GM23338 (cell line): ENCODE measurements around the gene TCP11L1. TPM values are rescaled to one million over a fixed set of nuclear protein-coding genes. Genes with fewer than 3 reads are reported as not detected.

Source experiments
- ATAC-seq: fragments of 200-7000 bp; cut with Tn5 transposase; 3 replicates; pipeline ENCODE4 v1.9.1; 2020
- DNase-seq: peaks from one replicate; pipeline ENCODE4 v3.0.0-alpha.2; 2015; ENCODE audit warnings: low spot score
- H2AFZ ChIP-seq: fragments of 200-600 bp; sonication (generic); 2 replicates; pipeline ENCODE4 v1.8.0; 2016; ENCODE audit warnings: antibody characterized with exemption, mild to moderate bottlenecking, moderate library complexity
- H3F3A ChIP-seq: fragments of 200-600 bp; sonication (generic); replicated peaks from 2 replicates; pipeline ENCODE4 v1.8.0; 2017; ENCODE audit warnings: antibody characterized with exemption, mixed run types, low read depth
- H3K27ac ChIP-seq: fragments of 200-600 bp; sonication (generic); 2 replicates; pipeline ENCODE4 v1.6.1; 2016; ENCODE audit warnings: low read depth
- H3K27me3 ChIP-seq: fragments of 200-600 bp; sonication (generic); 2 replicates; pipeline ENCODE4 v1.8.0; 2016; ENCODE audit warnings: mild to moderate bottlenecking, mixed run types, moderate library complexity; ENCODE audit not compliant: insufficient read depth
- H3K36me3 ChIP-seq: fragments of 200-600 bp; sonication (generic); 2 replicates; pipeline ENCODE4 v1.8.0; 2016; ENCODE audit warnings: mild to moderate bottlenecking; ENCODE audit not compliant: insufficient read depth
- H3K4me1 ChIP-seq: fragments of 200-600 bp; sonication (generic); 2 replicates; pipeline ENCODE4 v1.8.0; 2016; ENCODE audit warnings: mild to moderate bottlenecking, moderate library complexity; ENCODE audit not compliant: insufficient read depth
- H3K4me2 ChIP-seq: fragments of 200-600 bp; sonication (generic); 2 replicates; pipeline ENCODE4 v1.7.1; 2017; ENCODE audit warnings: mixed run types
- H3K4me3 ChIP-seq: fragments of 200-600 bp; sonication (generic); 2 replicates; pipeline ENCODE4 v1.6.1; 2016; ENCODE audit warnings: mixed run types
- H3K79me2 ChIP-seq: fragments of 200-600 bp; sonication (generic); replicated peaks from 2 replicates; pipeline ENCODE4 v1.8.0; 2017; ENCODE audit warnings: mild to moderate bottlenecking; ENCODE audit not compliant: insufficient read depth
- H3K9me2 ChIP-seq: fragments of 200-600 bp; sonication (generic); 2 replicates; pipeline ENCODE4 v1.8.0; 2017; ENCODE audit not compliant: insufficient read depth
- H4K20me1 ChIP-seq: fragments of 200-600 bp; sonication (generic); replicated peaks from 2 replicates; pipeline ENCODE4 v1.8.0; 2017; ENCODE audit warnings: mild to moderate bottlenecking; ENCODE audit not compliant: insufficient read depth
- H3K27ac Mint-ChIP-seq: 2 replicates; pipeline ENCODE4 v1.8.0; 2020; ENCODE audit warnings: inconsistent platforms, mild to moderate bottlenecking, moderate library complexity, mixed read lengths
- H3K27me3 Mint-ChIP-seq: 3 replicates; pipeline ENCODE4 v1.8.0; 2022; ENCODE audit warnings: low read depth, mild to moderate bottlenecking, moderate library complexity, mixed read lengths, inconsistent platforms; ENCODE audit not compliant: insufficient read depth, poor library complexity
- H3K36me3 Mint-ChIP-seq: 3 replicates; pipeline ENCODE4 v1.8.0; 2021; ENCODE audit warnings: low read depth, mild to moderate bottlenecking, inconsistent platforms, moderate library complexity, mixed read lengths
- H3K4me1 Mint-ChIP-seq: 3 replicates; pipeline ENCODE4 v1.8.0; 2020; ENCODE audit warnings: mild to moderate bottlenecking, inconsistent platforms, mixed read lengths
- H3K4me3 Mint-ChIP-seq: 3 replicates; pipeline ENCODE4 v1.8.0; 2021; ENCODE audit warnings: moderate library complexity, mild to moderate bottlenecking, inconsistent platforms, mixed read lengths
- H3K9me3 Mint-ChIP-seq: 3 replicates; pipeline ENCODE4 v1.8.0; 2020; ENCODE audit warnings: moderate library complexity, mild to moderate bottlenecking, inconsistent platforms, mixed read lengths
- CREB1 ChIP-seq: fragments of 250-450 bp; sonication (Bioruptor Pico); IDR thresholded peaks from 2 replicates; pipeline ENCODE4 v1.5.0; 2020; ENCODE audit warnings: low read depth, mild to moderate bottlenecking, moderate library complexity
- EZH2phosphoT487 ChIP-seq: fragments of 200-600 bp; sonication (generic); IDR thresholded peaks from one replicate; pipeline ENCODE4 v1.8.1; 2018; ENCODE audit warnings: antibody characterized with exemption; ENCODE audit not compliant: unreplicated experiment
- JUNB ChIP-seq: IDR thresholded peaks from one replicate; pipeline ENCODE4 v1.6.1; 2016; ENCODE audit warnings: antibody characterized with exemption; ENCODE audit not compliant: unreplicated experiment
- NANOG ChIP-seq: IDR thresholded peaks from 2 replicates; pipeline ENCODE4 v1.6.1; 2016; ENCODE audit warnings: antibody characterized with exemption, borderline replicate concordance
- POLR2AphosphoS5 ChIP-seq: IDR thresholded peaks from 2 replicates; pipeline ENCODE4 v1.6.1; 2016; ENCODE audit warnings: antibody characterized with exemption, low read depth
- STAT1 ChIP-seq: IDR thresholded peaks from one replicate; pipeline ENCODE4 v1.6.1; 2016; ENCODE audit warnings: antibody characterized with exemption; ENCODE audit not compliant: unreplicated experiment
- ZNF114 ChIP-seq: fragments of 250-450 bp; sonication (Bioruptor Pico); IDR thresholded peaks from 2 replicates; pipeline ENCODE4 v1.5.0; 2020; ENCODE audit warnings: mild to moderate bottlenecking, moderate library complexity
- polyA plus RNA-seq: library from polyadenylated mRNA; unstranded; fragments of >200 nt; fragmentation: Nextera tagmentation; extraction: Ambion mirVana; gene quantifications from 2 replicates; pipeline ENCODE4 v1.2.1, GENCODE V29; 2016
- total RNA-seq: library from RNA; depleted of rRNA; stranded (reverse); fragments of >200 nt; shearing (Covaris generic); gene quantifications from 2 replicates; pipeline ENCODE4 v1.2.3, GENCODE V29; 2014
- TF ChIP-seq, protein P1 (sequence below), 2 experiments: fragments of 200-600 bp in 1 of 2; sonication (generic) in 1 of 2; conservative IDR thresholded peaks; 2 replicates each; pipeline versions ENCODE4 v1.5.1 to v1.6.1; 2016 to 2017; ENCODE audit warnings: antibody characterized with exemption in 2 of 2, low read depth in 2 of 2, mild to moderate bottlenecking in 2 of 2, moderate library complexity in 1 of 2
- TF ChIP-seq, protein P2 (sequence below): fragments of 250-450 bp; sonication (Bioruptor Pico); IDR thresholded peaks from 2 replicates; pipeline ENCODE4 v1.5.0; 2020; ENCODE audit warnings: mild to moderate bottlenecking, moderate library complexity
- TF ChIP-seq, protein P3 (sequence below): IDR thresholded peaks from one replicate; pipeline ENCODE4 v1.6.1; 2018; ENCODE audit warnings: antibody characterized with exemption; ENCODE audit not compliant: unreplicated experiment

The TCP11L1 gene
- total and polyA plus RNA-seq, 2 experiments from 2014 or later: 5.0 to 39.0 TPM

DNA sequence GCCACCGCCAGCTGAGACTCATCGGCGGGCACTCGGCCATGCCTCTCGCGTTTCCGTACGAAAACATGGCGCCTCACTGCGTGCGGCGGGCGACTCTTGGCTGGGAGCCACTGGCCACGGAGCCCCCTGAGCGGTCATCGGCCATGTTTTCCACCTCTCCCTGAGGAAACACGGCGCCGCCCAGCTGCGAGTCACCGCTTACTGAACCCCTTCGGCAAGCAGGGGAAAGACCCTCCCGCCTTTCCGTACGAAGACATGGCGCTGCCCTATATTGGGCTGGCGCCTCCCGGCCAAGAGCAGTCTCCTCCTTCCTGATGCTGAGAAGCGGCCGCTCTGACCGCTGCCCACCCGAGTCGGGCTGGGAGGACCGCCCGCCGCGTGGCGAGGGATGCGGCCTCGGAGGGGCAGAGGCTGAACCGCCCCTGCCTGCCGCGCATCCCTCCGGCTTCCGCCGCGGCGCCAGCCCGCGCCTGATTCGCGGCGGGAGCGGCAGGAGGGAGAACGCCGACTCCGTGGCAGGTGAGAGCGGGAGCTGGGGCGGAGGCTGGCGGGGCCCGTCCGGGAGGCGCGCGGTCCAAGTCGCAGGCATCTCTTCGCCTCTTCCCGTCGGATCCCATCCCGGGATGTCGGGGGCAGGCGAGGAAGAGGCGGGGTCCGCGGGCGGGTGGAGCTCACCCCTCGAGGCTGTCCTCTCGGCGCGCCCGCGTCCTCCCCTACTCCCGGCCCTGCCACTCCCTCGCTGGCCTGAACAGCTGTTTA is at the start of gene TCP11L1 (continued):
- TF ChIP-seq, protein P1, sequence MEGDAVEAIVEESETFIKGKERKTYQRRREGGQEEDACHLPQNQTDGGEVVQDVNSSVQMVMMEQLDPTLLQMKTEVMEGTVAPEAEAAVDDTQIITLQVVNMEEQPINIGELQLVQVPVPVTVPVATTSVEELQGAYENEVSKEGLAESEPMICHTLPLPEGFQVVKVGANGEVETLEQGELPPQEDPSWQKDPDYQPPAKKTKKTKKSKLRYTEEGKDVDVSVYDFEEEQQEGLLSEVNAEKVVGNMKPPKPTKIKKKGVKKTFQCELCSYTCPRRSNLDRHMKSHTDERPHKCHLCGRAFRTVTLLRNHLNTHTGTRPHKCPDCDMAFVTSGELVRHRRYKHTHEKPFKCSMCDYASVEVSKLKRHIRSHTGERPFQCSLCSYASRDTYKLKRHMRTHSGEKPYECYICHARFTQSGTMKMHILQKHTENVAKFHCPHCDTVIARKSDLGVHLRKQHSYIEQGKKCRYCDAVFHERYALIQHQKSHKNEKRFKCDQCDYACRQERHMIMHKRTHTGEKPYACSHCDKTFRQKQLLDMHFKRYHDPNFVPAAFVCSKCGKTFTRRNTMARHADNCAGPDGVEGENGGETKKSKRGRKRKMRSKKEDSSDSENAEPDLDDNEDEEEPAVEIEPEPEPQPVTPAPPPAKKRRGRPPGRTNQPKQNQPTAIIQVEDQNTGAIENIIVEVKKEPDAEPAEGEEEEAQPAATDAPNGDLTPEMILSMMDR (conservative IDR thresholded peaks at IDR 0.05; ENCODE audit: low read depth in 2 of 2): peak in 1 of 2 experiments; percentile 23; a peak in 2 of 4 replicates
- TF ChIP-seq STAT1: no peak
- TF ChIP-seq POLR2AphosphoS5: peak; percentile 51

DNA sequence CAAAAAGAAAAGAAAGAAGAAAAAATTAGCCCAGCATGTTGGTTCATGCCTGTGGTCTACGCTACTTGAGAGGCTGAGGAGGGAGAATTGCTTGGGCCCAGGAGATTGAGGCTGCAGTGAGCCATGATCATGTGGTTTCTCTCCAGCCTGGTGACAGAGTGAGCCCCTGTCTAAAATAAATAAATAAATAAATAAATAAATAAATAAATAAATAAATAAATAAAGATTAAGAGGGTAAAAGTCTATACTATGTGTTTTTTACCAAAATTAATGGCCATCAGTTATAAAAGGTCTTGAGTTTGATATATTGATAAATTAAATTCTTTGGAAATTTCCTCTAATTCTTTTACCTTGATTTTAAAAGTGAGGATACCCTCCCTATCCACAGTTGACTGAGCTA is 48.9 kb upstream of the TCP11L1 start:
- Mint-ChIP-seq H3K36me3 (peaks cover 3% of the 10 kb centered on the region; the same call in 1 of the 3 replicates), H3K9me3 (peaks cover 11% of the 10 kb centered on the region), H3K27me3 (peaks cover 3% of the 10 kb centered on the region), H3K4me3 (no peak overlapping the region), H3K27ac (no peak overlapping the region), H3K4me1 (no peaks in the 10 kb centered on the region)
- H3K4me1 ChIP-seq: no peaks in the 10 kb centered on the region
- H3K36me3 ChIP-seq: no peaks in the 10 kb centered on the region
- no peak overlapping the region for H2AFZ ChIP-seq
- no peaks in the 10 kb centered on the region for H3K79me2 ChIP-seq
- no peaks in the 10 kb centered on the region for H3K9me2 ChIP-seq
- H3K4me2 ChIP-seq: no peak overlapping the region
- no peak overlapping the region for H3K27ac ChIP-seq
- no peak for ATAC-seq
- H3K27me3 ChIP-seq: no peaks in the 10 kb centered on the region
- no peaks in the 10 kb centered on the region for H4K20me1 ChIP-seq
- no peak overlapping the region for H3K4me3 ChIP-seq
- no peak for DNase-seq
- no peaks in the 10 kb centered on the region for H3F3A ChIP-seq
- TF ChIP-seq CREB1 (CRISPR knock-in tag) (no peak), POLR2AphosphoS5 (no peak), STAT1 (no peak), EZH2phosphoT487 (no peak), ZNF114 (CRISPR knock-in tag) (no peak), NANOG (no peak), JUNB (no peak)
- TF ChIP-seq, protein P1 (conservative IDR thresholded peaks at IDR 0.05; ENCODE audit: low read depth in 2 of 2): no peak
- TF ChIP-seq, protein P2, sequence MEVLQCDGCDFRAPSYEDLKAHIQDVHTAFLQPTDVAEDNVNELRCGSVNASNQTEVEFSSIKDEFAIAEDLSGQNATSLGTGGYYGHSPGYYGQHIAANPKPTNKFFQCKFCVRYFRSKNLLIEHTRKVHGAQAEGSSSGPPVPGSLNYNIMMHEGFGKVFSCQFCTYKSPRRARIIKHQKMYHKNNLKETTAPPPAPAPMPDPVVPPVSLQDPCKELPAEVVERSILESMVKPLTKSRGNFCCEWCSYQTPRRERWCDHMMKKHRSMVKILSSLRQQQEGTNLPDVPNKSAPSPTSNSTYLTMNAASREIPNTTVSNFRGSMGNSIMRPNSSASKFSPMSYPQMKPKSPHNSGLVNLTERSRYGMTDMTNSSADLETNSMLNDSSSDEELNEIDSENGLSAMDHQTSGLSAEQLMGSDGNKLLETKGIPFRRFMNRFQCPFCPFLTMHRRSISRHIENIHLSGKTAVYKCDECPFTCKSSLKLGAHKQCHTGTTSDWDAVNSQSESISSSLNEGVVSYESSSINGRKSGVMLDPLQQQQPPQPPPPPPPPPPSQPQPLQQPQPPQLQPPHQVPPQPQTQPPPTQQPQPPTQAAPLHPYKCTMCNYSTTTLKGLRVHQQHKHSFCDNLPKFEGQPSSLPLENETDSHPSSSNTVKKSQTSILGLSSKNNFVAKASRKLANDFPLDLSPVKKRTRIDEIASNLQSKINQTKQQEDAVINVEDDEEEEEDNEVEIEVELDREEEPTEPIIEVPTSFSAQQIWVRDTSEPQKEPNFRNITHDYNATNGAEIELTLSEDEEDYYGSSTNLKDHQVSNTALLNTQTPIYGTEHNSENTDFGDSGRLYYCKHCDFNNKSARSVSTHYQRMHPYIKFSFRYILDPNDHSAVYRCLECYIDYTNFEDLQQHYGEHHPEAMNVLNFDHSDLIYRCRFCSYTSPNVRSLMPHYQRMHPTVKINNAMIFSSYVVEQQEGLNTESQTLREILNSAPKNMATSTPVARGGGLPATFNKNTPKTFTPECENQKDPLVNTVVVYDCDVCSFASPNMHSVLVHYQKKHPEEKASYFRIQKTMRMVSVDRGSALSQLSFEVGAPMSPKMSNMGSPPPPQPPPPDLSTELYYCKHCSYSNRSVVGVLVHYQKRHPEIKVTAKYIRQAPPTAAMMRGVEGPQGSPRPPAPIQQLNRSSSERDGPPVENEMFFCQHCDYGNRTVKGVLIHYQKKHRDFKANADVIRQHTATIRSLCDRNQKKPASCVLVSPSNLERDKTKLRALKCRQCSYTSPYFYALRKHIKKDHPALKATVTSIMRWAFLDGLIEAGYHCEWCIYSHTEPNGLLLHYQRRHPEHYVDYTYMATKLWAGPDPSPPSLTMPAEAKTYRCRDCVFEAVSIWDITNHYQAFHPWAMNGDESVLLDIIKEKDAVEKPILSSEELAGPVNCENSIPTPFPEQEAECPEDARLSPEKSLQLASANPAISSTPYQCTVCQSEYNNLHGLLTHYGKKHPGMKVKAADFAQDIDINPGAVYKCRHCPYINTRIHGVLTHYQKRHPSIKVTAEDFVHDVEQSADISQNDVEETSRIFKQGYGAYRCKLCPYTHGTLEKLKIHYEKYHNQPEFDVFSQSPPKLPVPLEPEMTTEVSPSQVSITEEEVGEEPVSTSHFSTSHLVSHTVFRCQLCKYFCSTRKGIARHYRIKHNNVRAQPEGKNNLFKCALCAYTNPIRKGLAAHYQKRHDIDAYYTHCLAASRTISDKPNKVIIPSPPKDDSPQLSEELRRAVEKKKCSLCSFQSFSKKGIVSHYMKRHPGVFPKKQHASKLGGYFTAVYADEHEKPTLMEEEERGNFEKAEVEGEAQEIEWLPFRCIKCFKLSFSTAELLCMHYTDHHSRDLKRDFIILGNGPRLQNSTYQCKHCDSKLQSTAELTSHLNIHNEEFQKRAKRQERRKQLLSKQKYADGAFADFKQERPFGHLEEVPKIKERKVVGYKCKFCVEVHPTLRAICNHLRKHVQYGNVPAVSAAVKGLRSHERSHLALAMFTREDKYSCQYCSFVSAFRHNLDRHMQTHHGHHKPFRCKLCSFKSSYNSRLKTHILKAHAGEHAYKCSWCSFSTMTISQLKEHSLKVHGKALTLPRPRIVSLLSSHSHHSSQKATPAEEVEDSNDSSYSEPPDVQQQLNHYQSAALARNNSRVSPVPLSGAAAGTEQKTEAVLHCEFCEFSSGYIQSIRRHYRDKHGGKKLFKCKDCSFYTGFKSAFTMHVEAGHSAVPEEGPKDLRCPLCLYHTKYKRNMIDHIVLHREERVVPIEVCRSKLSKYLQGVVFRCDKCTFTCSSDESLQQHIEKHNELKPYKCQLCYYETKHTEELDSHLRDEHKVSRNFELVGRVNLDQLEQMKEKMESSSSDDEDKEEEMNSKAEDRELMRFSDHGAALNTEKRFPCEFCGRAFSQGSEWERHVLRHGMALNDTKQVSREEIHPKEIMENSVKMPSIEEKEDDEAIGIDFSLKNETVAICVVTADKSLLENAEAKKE: no peak
- TF ChIP-seq, protein P3, sequence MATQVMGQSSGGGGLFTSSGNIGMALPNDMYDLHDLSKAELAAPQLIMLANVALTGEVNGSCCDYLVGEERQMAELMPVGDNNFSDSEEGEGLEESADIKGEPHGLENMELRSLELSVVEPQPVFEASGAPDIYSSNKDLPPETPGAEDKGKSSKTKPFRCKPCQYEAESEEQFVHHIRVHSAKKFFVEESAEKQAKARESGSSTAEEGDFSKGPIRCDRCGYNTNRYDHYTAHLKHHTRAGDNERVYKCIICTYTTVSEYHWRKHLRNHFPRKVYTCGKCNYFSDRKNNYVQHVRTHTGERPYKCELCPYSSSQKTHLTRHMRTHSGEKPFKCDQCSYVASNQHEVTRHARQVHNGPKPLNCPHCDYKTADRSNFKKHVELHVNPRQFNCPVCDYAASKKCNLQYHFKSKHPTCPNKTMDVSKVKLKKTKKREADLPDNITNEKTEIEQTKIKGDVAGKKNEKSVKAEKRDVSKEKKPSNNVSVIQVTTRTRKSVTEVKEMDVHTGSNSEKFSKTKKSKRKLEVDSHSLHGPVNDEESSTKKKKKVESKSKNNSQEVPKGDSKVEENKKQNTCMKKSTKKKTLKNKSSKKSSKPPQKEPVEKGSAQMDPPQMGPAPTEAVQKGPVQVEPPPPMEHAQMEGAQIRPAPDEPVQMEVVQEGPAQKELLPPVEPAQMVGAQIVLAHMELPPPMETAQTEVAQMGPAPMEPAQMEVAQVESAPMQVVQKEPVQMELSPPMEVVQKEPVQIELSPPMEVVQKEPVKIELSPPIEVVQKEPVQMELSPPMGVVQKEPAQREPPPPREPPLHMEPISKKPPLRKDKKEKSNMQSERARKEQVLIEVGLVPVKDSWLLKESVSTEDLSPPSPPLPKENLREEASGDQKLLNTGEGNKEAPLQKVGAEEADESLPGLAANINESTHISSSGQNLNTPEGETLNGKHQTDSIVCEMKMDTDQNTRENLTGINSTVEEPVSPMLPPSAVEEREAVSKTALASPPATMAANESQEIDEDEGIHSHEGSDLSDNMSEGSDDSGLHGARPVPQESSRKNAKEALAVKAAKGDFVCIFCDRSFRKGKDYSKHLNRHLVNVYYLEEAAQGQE: no peak
